Skeletal muscle tissue (tissue), 4 donors: Measurements from ENCODE around the gene DENND1B. TPM values are rescaled to one million over a fixed set of nuclear protein-coding genes. Genes with fewer than 3 reads are reported as not detected.

Source experiments
- H3K27ac ChIP-seq: one replicate; pipeline ENCODE4 v1.7.0; 2013; ENCODE audit warnings: mild to moderate bottlenecking, low read depth, low read length, inconsistent platforms
- H3K27me3 ChIP-seq, 3 donors: one replicate each; pipeline ENCODE4 v1.7.0; 2013; ENCODE audit warnings: low read length in 3 of 3; ENCODE audit not compliant: control insufficient read depth in 3 of 3, insufficient read depth in 3 of 3
- H3K36me3 ChIP-seq, 3 donors: one replicate each; pipeline ENCODE4 v1.7.0; 2013; ENCODE audit warnings: low read length in 3 of 3; ENCODE audit not compliant: control insufficient read depth in 3 of 3, insufficient read depth in 3 of 3
- H3K4me1 ChIP-seq, 3 donors: one replicate each; pipeline ENCODE4 v1.7.0; 2013; ENCODE audit warnings: low read length in 3 of 3, mild to moderate bottlenecking in 3 of 3; ENCODE audit not compliant: control insufficient read depth in 3 of 3, insufficient read depth in 3 of 3
- H3K4me3 ChIP-seq, 3 donors: one replicate each; pipeline ENCODE4 v1.7.0; 2013; ENCODE audit warnings: low read length in 3 of 3
- H3K9ac ChIP-seq, 3 donors: one replicate each; pipeline ENCODE4 v1.7.0; 2013; ENCODE audit warnings: low read length in 3 of 3, mild to moderate bottlenecking in 3 of 3, moderate library complexity in 2 of 3, low read depth in 1 of 3
- H3K9me3 ChIP-seq, 3 donors: one replicate each; pipeline ENCODE4 v1.7.0; 2013; ENCODE audit warnings: low read length in 3 of 3; ENCODE audit not compliant: control insufficient read depth in 3 of 3
- total RNA-seq: library from RNA; depleted of rRNA; stranded (reverse); fragments of >200 nt; gene quantifications from one replicate; pipeline ENCODE4 v1.2.3, GENCODE V29; 2014
- donor health status: Osteomylitis.

The DENND1B gene
- total RNA-seq, 1 donor from 2014 or later: 13.0 TPM

DNA sequence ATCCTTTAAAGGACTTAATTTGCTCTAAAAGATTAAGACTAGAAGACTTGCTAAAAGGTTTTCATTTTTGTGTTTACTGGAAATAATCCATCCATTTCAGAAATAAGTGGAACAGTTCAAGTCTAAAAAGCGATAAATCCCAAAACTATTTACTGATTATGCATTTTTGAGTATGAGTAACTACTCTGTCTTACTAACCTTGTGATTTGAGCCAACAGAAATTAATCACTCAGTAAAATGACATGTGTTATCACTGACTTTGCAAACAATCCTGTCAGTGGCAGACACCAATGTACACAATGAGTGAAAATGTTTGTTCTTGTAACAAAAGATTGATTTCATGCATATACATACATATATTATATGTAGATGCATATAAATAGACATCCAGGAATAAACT is 218.0 kb downstream of the DENND1B start:
- H3K4me1 ChIP-seq: peaks cover 0 to 3% (median 0%) of the 10 kb centered on the region in 3 donors
- no peaks in the 10 kb centered on the region for H3K9me3 ChIP-seq
- no peaks in the 10 kb centered on the region for H3K36me3 ChIP-seq
- H3K27ac ChIP-seq: no peak overlapping the region
- no peak overlapping the region for H3K4me3 ChIP-seq
- H3K9ac ChIP-seq: no peak overlapping the region
- H3K27me3 ChIP-seq: no peaks in the 10 kb centered on the region

DNA sequence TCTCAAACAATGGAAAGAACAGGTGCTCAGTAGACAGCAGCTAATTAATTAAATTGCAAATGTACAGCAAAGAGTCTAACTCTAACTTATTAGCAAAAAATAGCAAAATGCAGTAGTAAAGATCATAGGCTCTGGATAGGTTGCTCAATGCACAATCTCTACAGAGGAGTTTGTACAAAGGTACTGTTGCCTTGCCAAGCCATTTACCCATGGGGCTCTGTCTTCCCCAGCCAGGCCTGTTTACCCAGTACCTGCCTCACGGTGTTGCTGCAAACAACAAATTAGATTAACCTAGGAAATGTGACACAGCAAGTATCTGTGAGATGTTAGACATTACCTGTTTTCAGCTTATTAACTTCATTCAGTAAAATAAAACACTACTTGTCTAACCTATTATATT is 222.0 kb downstream of the DENND1B start:
- Histone ChIP-seq H3K4me3 (no peak overlapping the region), H3K4me1 (no peaks in the 10 kb centered on the region), H3K9me3 (no peaks in the 10 kb centered on the region), H3K9ac (no peak overlapping the region), H3K27ac (no peak overlapping the region), H3K27me3 (no peaks in the 10 kb centered on the region), H3K36me3 (no peaks in the 10 kb centered on the region)

- no peaks in the 10 kb centered on the region for H3K4me1 ChIP-seq
- H3K27me3 ChIP-seq: no peaks in the 10 kb centered on the region
- H3K4me3 ChIP-seq: no peak overlapping the region
- H3K36me3 ChIP-seq: peaks cover 0 to 2% (median 0%) of the 10 kb centered on the region in 3 donors
- H3K27ac ChIP-seq: no peak overlapping the region
- no peaks in the 10 kb centered on the region for H3K9me3 ChIP-seq
- H3K9ac ChIP-seq: no peak overlapping the region
Measured at GRCh38 chr1:197546989-197547388, 228.3 kb downstream of the DENND1B start.

GRCh38 chr1:197544553-197544952 is 230.7 kb downstream of the DENND1B start:
- H3K9ac ChIP-seq: no peak overlapping the region
- H3K27me3 ChIP-seq: no peaks in the 10 kb centered on the region
- no peaks in the 10 kb centered on the region for H3K4me1 ChIP-seq
- H3K36me3 ChIP-seq: peaks cover 0 to 2% (median 0%) of the 10 kb centered on the region in 3 donors
- no peak overlapping the region for H3K27ac ChIP-seq
- no peak overlapping the region for H3K4me3 ChIP-seq
- H3K9me3 ChIP-seq: no peaks in the 10 kb centered on the region

- Histone ChIP-seq H3K27ac (no peak overlapping the region), H3K9me3 (no peaks in the 10 kb centered on the region), H3K36me3 (peaks cover 0 to 2% (median 0%) of the 10 kb centered on the region in 3 donors), H3K4me1 (no peaks in the 10 kb centered on the region), H3K4me3 (no peak overlapping the region), H3K9ac (no peak overlapping the region), H3K27me3 (no peaks in the 10 kb centered on the region)
Measured at GRCh38 chr1:197544130-197544529, 231.2 kb downstream of the DENND1B start.

DNA sequence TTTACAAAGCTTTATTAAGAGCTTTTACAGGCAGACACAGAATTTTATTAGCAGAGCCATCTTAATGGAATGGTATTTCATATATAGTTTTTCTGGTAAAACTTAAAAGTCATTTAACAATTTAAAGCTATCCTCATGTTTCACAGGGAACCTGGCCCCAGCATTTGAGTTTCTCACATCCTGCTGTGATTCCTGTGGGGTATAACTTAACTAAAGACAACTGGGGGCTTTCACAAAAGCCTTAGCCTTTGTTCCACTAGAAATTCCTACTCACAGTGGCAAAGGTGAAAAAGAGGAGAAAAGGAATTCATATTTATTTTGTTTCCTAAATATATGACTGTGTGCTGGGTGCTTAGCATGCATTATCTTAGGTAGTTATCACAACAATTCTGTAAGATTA is 233.9 kb downstream of the DENND1B start:
- Histone ChIP-seq H3K9ac (no peak overlapping the region), H3K9me3 (no peaks in the 10 kb centered on the region), H3K27ac (no peak overlapping the region), H3K36me3 (peaks cover 0 to 2% (median 0%) of the 10 kb centered on the region in 3 donors), H3K4me1 (no peaks in the 10 kb centered on the region), H3K4me3 (no peak overlapping the region), H3K27me3 (no peaks in the 10 kb centered on the region)

DNA sequence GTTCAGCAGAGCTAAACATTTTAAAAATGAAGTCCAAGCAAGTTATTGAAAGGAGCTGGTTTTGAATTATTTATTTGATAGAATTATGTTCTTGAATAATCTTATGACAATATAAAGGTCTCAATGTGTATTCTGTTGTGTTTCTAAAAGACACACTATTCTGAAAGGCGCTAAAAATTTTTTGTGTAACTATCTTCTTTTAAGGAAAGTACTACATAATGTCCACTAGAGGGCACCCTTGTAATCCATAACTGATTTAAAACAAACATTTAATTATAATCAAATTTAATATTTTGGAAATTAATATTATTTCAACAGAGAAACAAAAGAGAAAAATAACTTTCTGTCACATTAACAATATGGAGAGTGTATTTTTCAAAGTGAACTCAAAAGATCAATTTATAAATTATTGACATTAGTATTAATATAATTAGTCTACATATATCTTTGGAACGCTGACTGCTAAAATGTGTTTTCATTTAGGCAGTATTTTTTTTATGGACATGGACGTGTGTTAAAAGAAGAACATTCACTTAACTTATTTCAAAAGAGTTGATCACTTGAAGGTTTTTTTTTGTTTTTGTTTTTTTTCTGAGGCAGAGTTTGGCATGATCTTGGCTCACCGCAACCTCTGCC is 248.4 kb downstream of the DENND1B start:
- Histone ChIP-seq H3K27ac (no peak overlapping the region), H3K4me3 (no peak overlapping the region), H3K9me3 (no peaks in the 10 kb centered on the region), H3K27me3 (no peaks in the 10 kb centered on the region), H3K9ac (no peak overlapping the region), H3K4me1 (no peaks in the 10 kb centered on the region), H3K36me3 (no peaks in the 10 kb centered on the region)

- H3K4me1 ChIP-seq: no peaks in the 10 kb centered on the region
- H3K9me3 ChIP-seq: no peaks in the 10 kb centered on the region
- H3K9ac ChIP-seq: no peak overlapping the region
- no peak overlapping the region for H3K4me3 ChIP-seq
- no peaks in the 10 kb centered on the region for H3K27me3 ChIP-seq
- H3K36me3 ChIP-seq: no peaks in the 10 kb centered on the region
- no peak overlapping the region for H3K27ac ChIP-seq
Measured at GRCh38 chr1:197521118-197521739, 254.1 kb downstream of the DENND1B start.

- H3K9ac ChIP-seq: no peak overlapping the region
- H3K9me3 ChIP-seq: no peaks in the 10 kb centered on the region
- no peak overlapping the region for H3K4me3 ChIP-seq
- no peaks in the 10 kb centered on the region for H3K4me1 ChIP-seq
- H3K36me3 ChIP-seq: no peaks in the 10 kb centered on the region
- no peak overlapping the region for H3K27ac ChIP-seq
- no peaks in the 10 kb centered on the region for H3K27me3 ChIP-seq
Measured at GRCh38 chr1:197519741-197520334, 255.4 kb downstream of the DENND1B start.

- H3K27me3 ChIP-seq: no peaks in the 10 kb centered on the region
- no peaks in the 10 kb centered on the region for H3K9me3 ChIP-seq
- no peak overlapping the region for H3K27ac ChIP-seq
- H3K36me3 ChIP-seq: no peaks in the 10 kb centered on the region
- H3K4me3 ChIP-seq: no peak overlapping the region
- H3K4me1 ChIP-seq: no peaks in the 10 kb centered on the region
- H3K9ac ChIP-seq: no peak overlapping the region
Measured at GRCh38 chr1:197515421-197515820, 259.9 kb downstream of the DENND1B start.
